ENCODE measurements around the gene SYT9. TPM values are rescaled to one million over a fixed set of nuclear protein-coding genes. Genes with fewer than 3 reads are reported as not detected.
A peak's percentile ranks its signal among the peaks of the same experiment; 100 is the strongest.

SYT9 gene
- total RNA-seq, 1 donor from 2014 or later = not detected

- no peak overlapping the region for H3K27ac Mint-ChIP-seq
- H3K9me3 Mint-ChIP-seq = no peaks in the 10 kb centered on the region
- H3K27me3 Mint-ChIP-seq (ENCODE audit: insufficient read depth) = peaks cover 7% of the 10 kb centered on the region
- no peaks in the 10 kb centered on the region for H3K36me3 Mint-ChIP-seq (ENCODE audit: low read depth)
- H3K4me3 Mint-ChIP-seq = no peak overlapping the region
- H3K4me1 Mint-ChIP-seq (ENCODE audit: low read depth) = peaks cover 11% of the 10 kb centered on the region
- intact Hi-C loops (cut with micrococcal nuclease) = no loop called here
- no peak for DNase-seq (ENCODE audit: low spot score)
Measured at GRCh38 chr11:7423946-7424345, 172.2 kb downstream of the SYT9 start.

DNA sequence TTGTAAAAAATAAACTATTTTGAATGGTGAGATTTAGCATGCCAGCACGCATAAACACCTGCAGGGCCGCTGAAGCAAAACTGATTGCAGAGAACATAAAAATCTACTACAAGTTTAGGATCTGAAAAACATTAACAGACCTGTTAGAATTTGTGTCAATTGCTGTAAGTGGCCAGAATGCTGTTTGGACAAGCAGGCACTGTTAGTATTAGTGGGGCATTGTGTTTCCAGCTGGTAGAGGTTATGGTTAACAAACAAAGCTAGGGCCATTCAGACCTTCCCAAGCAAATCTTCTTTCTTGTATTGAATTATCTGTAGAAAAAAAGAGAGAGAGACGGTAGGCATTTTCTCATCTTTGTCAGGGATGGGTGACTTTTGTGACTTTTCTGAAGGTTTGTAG lies 176.0 kb downstream of the SYT9 start:
- DNase-seq (ENCODE audit: low spot score) = no peak
- intact Hi-C loops (cut with micrococcal nuclease) = no loop called here
- peaks cover 6% of the 10 kb centered on the region for H3K4me1 Mint-ChIP-seq (ENCODE audit: low read depth)
- no peak overlapping the region for H3K27ac Mint-ChIP-seq
- H3K9me3 Mint-ChIP-seq = no peaks in the 10 kb centered on the region
- peaks cover 4% of the 10 kb centered on the region for H3K27me3 Mint-ChIP-seq (ENCODE audit: insufficient read depth)
- no peaks in the 10 kb centered on the region for H3K36me3 Mint-ChIP-seq (ENCODE audit: low read depth)
- H3K4me3 Mint-ChIP-seq = no peak overlapping the region

DNA sequence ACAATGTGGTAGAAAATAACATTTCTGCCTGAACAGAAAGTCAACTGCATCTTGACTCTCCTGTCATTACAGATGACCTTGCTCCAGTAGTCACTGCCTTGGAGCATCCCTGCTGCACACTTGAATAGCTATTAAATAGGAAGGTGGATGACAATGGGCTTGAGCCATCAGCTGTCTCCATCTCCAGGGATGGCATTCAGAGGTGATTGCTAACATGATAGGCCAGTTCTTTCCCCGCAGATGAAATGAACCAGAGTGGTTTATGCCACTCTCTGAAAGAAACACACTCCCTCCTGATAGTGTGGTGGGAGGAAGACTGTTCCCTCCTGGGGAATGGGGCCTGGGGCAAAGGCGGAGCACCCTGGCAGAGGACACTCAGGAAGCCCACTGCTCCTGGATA lies 176.5 kb downstream of the SYT9 start:
- H3K27me3 Mint-ChIP-seq (ENCODE audit: insufficient read depth) = peaks cover 4% of the 10 kb centered on the region
- H3K27ac Mint-ChIP-seq = no peak overlapping the region
- no peaks in the 10 kb centered on the region for H3K9me3 Mint-ChIP-seq
- intact Hi-C loops (cut with micrococcal nuclease) = no loop called here
- H3K4me3 Mint-ChIP-seq = no peak overlapping the region
- H3K36me3 Mint-ChIP-seq (ENCODE audit: low read depth) = no peaks in the 10 kb centered on the region
- no peak for DNase-seq (ENCODE audit: low spot score)
- peaks cover 2% of the 10 kb centered on the region for H3K4me1 Mint-ChIP-seq (ENCODE audit: low read depth)

GRCh38 chr11:7430496-7430895 lies 178.8 kb downstream of the SYT9 start:
- no peak overlapping the region for H3K4me3 Mint-ChIP-seq
- intact Hi-C loops (cut with micrococcal nuclease) = no loop called here
- H3K27ac Mint-ChIP-seq = no peak overlapping the region
- H3K27me3 Mint-ChIP-seq (ENCODE audit: insufficient read depth) = peaks cover 4% of the 10 kb centered on the region
- H3K36me3 Mint-ChIP-seq (ENCODE audit: low read depth) = no peaks in the 10 kb centered on the region
- H3K4me1 Mint-ChIP-seq (ENCODE audit: low read depth) = no peaks in the 10 kb centered on the region
- no peak for DNase-seq (ENCODE audit: low spot score)
- no peaks in the 10 kb centered on the region for H3K9me3 Mint-ChIP-seq

DNA sequence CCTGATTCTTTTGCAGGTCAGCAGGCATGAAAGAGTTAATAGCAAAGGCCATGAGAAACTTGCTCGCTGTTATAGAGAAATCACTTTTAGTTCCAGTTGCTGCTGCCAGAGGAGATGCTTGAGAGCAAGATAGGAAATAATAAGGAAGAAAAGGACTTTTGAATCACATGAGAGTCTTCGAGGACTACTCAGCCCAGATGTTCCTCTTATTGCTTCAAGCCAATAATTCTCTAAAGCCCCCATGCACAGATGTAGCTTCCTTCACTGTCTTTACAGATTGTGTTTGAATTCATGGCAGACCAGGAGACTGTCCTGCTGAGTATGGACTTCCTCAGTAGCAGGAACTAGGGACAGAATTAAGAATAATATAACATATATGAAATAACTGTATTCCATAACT lies 183.5 kb downstream of the SYT9 start:
- H3K4me1 Mint-ChIP-seq (ENCODE audit: low read depth) = peaks cover 12% of the 10 kb centered on the region
- no peak overlapping the region for H3K4me3 Mint-ChIP-seq
- H3K27me3 Mint-ChIP-seq (ENCODE audit: insufficient read depth) = peaks cover 2% of the 10 kb centered on the region
- no peaks in the 10 kb centered on the region for H3K36me3 Mint-ChIP-seq (ENCODE audit: low read depth)
- intact Hi-C loops (cut with micrococcal nuclease) = no loop called here
- DNase-seq (ENCODE audit: low spot score) = no peak
- H3K9me3 Mint-ChIP-seq = no peaks in the 10 kb centered on the region
- no peak overlapping the region for H3K27ac Mint-ChIP-seq

- Mint-ChIP-seq H3K4me1 (ENCODE audit: low read depth) (peaks cover 12% of the 10 kb centered on the region), H3K36me3 (ENCODE audit: low read depth) (no peaks in the 10 kb centered on the region), H3K4me3 (no peak overlapping the region), H3K9me3 (no peaks in the 10 kb centered on the region), H3K27me3 (ENCODE audit: insufficient read depth) (no peaks in the 10 kb centered on the region), H3K27ac (no peak overlapping the region)
- DNase-seq (ENCODE audit: low spot score) = no peak
- intact Hi-C loops (cut with micrococcal nuclease) = no loop called here
Measured at GRCh38 chr11:7436146-7436545, 184.4 kb downstream of the SYT9 start.

DNA sequence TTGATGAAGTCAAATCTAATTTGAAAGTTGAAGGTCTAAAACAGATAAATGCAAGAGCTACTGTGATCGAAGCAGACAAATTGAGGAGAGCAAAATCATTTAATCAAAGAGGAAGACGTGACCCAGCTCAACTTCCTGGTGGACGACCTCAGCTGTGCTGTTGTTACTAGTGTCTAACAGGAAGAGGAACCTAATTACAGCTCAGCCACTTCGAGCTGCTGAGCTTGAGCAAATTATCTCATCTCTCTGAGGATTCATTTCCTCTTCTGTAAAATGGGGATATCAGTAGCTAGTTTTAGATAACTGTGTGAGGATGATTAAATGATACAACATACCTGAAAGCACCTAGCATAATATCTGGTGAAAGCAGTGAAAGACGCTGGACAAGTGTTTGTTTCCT lies 185.0 kb downstream of the SYT9 start:
- intact Hi-C loops (cut with micrococcal nuclease) = no loop called here
- no peaks in the 10 kb centered on the region for H3K9me3 Mint-ChIP-seq
- H3K4me3 Mint-ChIP-seq = no peak overlapping the region
- no peak overlapping the region for H3K27ac Mint-ChIP-seq
- peaks cover 12% of the 10 kb centered on the region for H3K4me1 Mint-ChIP-seq (ENCODE audit: low read depth)
- no peaks in the 10 kb centered on the region for H3K36me3 Mint-ChIP-seq (ENCODE audit: low read depth)
- no peak for DNase-seq (ENCODE audit: low spot score)
- H3K27me3 Mint-ChIP-seq (ENCODE audit: insufficient read depth) = no peaks in the 10 kb centered on the region

DNA sequence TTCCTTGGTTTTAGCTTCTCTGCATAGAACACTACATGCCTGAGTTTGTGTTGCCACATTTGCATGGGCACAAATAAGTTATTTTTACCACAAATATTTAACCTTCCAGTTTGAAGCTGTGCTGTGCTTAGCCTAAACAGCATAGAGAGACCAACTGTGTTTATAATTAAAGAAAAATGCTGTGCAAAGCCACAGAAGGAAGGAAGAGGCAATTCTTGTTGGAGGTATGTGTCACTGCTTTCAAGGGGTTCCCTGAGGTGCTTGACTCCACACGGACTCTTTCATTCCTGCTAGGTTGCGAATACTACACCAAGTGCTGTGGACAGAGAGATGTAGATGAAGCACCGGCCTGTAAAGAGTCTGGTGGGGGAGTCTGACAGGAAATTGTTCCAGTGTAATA lies 186.0 kb downstream of the SYT9 start:
- Mint-ChIP-seq H3K4me1 (ENCODE audit: low read depth) (peaks cover 12% of the 10 kb centered on the region), H3K9me3 (no peaks in the 10 kb centered on the region), H3K27me3 (ENCODE audit: insufficient read depth) (no peaks in the 10 kb centered on the region), H3K4me3 (no peak overlapping the region), H3K36me3 (ENCODE audit: low read depth) (no peaks in the 10 kb centered on the region), H3K27ac (no peak overlapping the region)
- intact Hi-C loops (cut with micrococcal nuclease) = no loop called here
- DNase-seq (ENCODE audit: low spot score) = no peak

GRCh38 chr11:7439746-7440320 lies 188.1 kb downstream of the SYT9 start:
- Mint-ChIP-seq H3K36me3 (ENCODE audit: low read depth) (no peaks in the 10 kb centered on the region), H3K27me3 (ENCODE audit: insufficient read depth) (no peaks in the 10 kb centered on the region), H3K9me3 (no peaks in the 10 kb centered on the region), H3K27ac (no peak overlapping the region), H3K4me1 (ENCODE audit: low read depth) (peaks cover 12% of the 10 kb centered on the region), H3K4me3 (no peak overlapping the region)
- no peak for DNase-seq (ENCODE audit: low spot score)
- intact Hi-C loops (cut with micrococcal nuclease) = loop anchor here (5.0 to 10.0 kb wide), 3 partner anchors 165 to 628 kb away; no protein-coding TSS in a partner anchor

- no peaks in the 10 kb centered on the region for H3K4me1 Mint-ChIP-seq (ENCODE audit: low read depth)
- no peak overlapping the region for H3K27ac Mint-ChIP-seq
- DNase-seq (ENCODE audit: low spot score) = peak; percentile 40
- no peak overlapping the region for H3K4me3 Mint-ChIP-seq
- no peaks in the 10 kb centered on the region for H3K9me3 Mint-ChIP-seq
- no peaks in the 10 kb centered on the region for H3K36me3 Mint-ChIP-seq (ENCODE audit: low read depth)
- intact Hi-C loops (cut with micrococcal nuclease) = loop anchor here (1.0 to 10.0 kb wide), 4 partner anchors 168 to 630 kb away; no protein-coding TSS in a partner anchor
- no peaks in the 10 kb centered on the region for H3K27me3 Mint-ChIP-seq (ENCODE audit: insufficient read depth)
Measured at GRCh38 chr11:7442588-7443215, 191.0 kb downstream of the SYT9 start.

DNA sequence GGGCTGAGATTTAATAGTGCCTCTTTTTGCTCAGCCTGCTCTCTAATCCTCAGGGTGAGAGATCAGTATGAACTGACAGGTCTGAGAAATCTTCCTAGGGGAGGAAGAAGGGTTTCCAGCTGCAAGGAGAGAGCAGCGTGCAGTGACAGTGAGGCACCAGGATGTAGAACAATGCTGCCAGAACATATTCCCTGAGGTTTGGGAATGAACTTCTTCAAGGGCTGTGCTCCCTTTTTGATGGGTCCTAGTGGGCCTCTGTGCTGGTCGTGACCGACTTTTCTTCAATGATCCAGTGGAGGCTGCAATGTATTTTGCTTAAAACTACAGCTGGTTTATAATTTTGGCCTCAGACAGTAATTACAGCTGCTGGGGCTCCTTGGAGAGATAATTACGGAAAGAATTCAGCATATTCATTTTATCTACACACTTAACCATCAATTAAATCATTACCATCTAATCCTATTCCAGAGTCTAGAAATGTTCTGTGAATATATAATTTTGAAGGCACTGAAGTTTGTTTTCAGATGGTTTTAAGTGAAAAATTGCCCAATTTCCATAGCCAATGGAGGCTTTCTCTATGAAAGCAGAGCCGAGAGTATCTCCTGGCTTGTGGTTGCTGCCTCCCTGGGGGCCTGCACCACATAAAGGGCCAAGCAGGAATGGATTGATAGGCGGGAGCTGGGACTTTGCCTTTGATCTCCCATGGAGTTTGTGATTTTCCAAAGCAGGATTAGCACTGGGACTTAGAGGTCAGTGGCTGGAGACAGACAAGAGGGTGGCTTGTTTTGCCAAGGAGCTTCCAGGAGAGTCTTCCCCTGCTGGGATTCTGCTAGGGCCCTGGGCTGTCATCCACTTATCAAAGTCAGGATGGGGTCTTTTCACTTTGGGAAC lies 192.6 kb downstream of the SYT9 start:
- Mint-ChIP-seq H3K36me3 (ENCODE audit: low read depth) (no peaks in the 10 kb centered on the region), H3K4me3 (no peak overlapping the region), H3K4me1 (ENCODE audit: low read depth) (no peaks in the 10 kb centered on the region), H3K27me3 (ENCODE audit: insufficient read depth) (no peaks in the 10 kb centered on the region), H3K9me3 (no peaks in the 10 kb centered on the region), H3K27ac (no peak overlapping the region)
- no peak for DNase-seq (ENCODE audit: low spot score)
- intact Hi-C loops (cut with micrococcal nuclease) = loop anchor here (5.0 to 10.0 kb wide), 3 partner anchors 170 to 632 kb away; no protein-coding TSS in a partner anchor

- Mint-ChIP-seq H3K27me3 (ENCODE audit: insufficient read depth) (no peaks in the 10 kb centered on the region), H3K36me3 (ENCODE audit: low read depth) (no peaks in the 10 kb centered on the region), H3K4me1 (ENCODE audit: low read depth) (no peaks in the 10 kb centered on the region), H3K9me3 (no peaks in the 10 kb centered on the region), H3K27ac (no peak overlapping the region), H3K4me3 (no peak overlapping the region)
- intact Hi-C loops (cut with micrococcal nuclease) = loop anchor here (10.0 kb wide), 2 partner anchors 171 to 249 kb away; no protein-coding TSS in a partner anchor
- DNase-seq (ENCODE audit: low spot score) = no peak
Measured at GRCh38 chr11:7445564-7445963, 193.9 kb downstream of the SYT9 start.

- Mint-ChIP-seq H3K27me3 (ENCODE audit: insufficient read depth) (no peaks in the 10 kb centered on the region), H3K27ac (no peak overlapping the region), H3K4me3 (no peak overlapping the region), H3K9me3 (no peaks in the 10 kb centered on the region), H3K4me1 (ENCODE audit: low read depth) (no peaks in the 10 kb centered on the region), H3K36me3 (ENCODE audit: low read depth) (no peaks in the 10 kb centered on the region)
- intact Hi-C loops (cut with micrococcal nuclease) = loop anchor here (10.0 kb wide), 2 partner anchors 173 to 247 kb away; no protein-coding TSS in a partner anchor
- no peak for DNase-seq (ENCODE audit: low spot score)
Measured at GRCh38 chr11:7448201-7448600, 196.5 kb downstream of the SYT9 start.
